Fibroblast of gingiva (primary cell): ENCODE measurements around the gene KIF5B.
"Not testable (repeated sequence)": the region's sequence is repeated elsewhere in the genome, so short reads cannot be mapped to it uniquely, and the experiment has no call there.

ENCODE experiments used
- DNase-seq: peaks from one replicate; pipeline ENCODE4 v3.0.0-alpha.2; 2011; ENCODE audit warnings: low read depth

The KIF5B gene

DNA sequence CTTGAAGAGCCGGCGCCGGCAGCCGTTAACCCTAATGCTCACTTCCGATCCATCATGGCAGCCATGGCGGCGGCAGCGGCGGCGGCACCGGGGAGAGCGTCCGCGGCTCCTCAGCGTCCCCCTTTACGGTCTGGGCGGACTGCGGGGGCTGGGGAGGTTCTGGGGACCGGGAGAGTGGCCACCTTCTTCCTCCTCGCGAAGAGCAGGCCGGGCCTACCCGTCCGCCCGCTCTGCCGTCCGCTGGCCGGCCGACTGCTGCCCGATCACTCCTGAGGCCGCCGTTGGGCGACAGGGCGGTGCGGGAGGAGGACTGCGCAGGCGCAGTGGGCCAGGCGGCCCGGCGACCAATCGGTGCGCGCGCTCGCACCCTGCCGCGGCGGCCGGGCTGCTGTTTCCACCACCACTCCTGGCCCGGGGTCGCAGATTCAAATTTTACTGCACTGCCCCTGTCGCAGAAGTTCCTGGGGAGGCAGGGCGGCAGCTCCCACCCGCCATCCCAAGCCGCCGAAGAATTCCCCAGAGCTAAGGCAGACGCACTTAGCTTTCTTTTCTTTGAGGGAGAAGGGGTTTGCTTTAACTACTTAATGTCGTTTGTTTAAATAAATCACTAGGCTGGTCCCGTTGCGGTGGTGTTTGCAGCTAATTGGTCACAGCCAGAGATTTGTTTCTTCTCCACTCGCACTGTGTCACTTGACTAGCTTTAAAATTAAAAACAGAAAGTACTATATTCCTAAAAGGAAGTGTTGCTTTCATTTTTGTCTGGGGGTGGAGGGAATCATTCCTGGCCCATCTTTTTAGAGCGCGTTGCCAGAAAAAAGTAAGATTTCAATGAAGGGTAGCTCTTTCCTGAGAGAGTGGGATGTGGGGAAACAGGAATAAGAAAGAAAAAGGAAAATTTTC is at the start of gene KIF5B:
Gene KIF5B (minus strand): TSS at position 290 of the 900 bp plus-strand sequence. CDS start 452 bp downstream, outside the sequence.
- peak; percentile 84 for DNase-seq

DNA sequence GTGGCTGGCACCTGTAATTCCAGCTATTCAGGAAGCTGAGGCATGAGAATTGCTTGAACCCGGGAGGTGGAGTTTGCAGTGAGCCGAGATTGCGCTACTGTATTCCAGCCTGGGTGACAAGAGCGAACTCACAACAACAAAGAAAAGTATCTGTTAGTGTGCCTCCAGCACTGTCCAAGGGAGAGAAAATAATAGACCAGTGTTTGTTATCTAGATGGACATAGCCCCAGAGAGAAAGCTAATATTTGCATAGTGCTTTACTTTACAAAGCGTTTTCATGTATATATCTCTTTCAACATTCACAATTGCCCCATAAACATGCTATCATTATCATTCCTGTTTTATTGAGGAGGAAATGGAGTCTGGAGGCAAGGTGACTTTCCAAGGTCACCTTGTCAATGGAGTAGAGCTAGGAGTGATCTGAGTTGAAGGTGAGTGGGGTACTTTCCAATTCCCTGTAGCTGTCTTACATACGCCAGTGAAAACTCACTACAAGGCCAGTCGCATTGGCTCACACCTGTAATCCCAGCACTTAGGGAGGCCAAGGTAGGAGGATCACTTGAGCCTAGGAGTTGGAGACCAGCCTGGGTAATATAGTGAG is 49.7 kb upstream of the KIF5B start:
- no peak for DNase-seq

DNA sequence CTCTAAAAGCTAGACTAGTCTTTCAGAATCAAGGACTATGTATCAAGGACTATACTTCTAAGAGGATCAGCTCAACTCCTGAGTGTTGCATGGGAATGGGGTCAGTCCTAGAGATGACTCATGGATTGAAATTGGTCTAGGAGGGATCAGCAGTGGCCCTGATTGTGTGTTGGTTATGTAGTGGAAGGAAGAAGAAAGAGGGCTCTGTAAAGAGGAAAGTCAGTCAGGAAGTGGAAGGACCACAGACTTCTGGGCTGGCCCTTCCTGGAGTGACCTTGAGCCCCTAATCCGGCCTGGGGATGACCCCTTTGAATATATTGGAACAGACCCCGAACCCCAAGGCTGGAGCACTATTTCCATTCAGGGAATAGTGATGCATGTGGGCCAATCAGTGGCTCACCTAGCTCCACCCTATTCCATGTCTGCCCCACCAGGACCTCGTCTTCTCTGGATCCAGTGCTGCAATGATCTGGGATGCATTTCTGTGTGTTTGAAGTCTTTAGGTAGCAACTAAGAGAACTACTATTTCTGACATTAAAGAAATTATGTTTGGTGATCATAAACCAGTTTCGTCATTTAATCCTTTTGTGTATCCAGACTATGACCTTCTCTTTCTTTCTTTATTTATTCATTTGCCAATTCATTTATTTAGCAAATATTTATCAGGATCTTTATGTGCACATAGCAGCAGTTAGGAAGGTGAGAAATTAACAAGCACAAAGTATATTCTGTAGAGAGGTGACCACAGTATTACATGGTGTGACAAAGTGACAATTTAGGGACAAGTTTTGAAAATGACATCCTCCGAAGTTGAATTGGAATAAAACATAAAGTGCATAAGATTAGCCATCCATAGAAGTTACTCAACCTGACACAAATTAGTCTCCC is 48.6 kb upstream of the KIF5B start:
- no peak for DNase-seq

DNA sequence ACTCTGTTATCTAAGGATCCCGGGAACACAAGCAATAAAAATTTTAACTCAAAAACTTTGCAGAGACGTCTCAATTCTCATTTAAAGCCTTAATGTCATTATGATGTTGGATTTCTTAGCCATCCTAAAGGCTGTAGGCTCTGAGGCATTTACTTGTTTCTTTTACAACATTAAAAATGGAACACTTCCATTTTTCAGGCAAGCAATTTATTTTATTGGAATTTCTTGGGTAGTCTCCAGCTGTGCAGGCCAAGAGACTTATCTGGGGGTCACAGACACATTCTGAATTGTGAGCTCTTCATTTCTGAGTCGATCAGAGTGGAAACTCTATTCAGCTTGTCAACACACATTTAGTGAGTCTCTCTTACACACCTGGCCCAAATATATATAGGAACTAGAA is 48.0 kb upstream of the KIF5B start:
- no peak for DNase-seq

DNA sequence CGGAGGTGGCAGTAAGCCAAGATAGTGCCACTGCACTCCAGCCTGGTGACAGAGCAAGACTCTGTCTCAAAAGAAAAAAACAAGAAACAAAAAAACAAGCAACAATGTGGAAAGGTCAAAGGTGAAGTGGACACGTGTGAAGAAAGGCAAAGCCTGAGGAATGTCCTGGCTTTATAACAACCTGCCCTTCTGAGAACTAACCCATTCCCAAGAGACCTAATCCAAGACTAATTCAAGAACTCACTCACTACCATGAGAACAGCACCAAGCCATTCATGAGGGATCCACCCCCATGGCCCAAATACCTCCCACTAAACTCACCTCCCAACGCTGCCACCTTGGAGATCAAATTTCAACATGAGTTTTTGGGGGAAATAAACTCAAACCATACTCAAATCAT is 47.5 kb upstream of the KIF5B start:
- DNase-seq: no peak

DNA sequence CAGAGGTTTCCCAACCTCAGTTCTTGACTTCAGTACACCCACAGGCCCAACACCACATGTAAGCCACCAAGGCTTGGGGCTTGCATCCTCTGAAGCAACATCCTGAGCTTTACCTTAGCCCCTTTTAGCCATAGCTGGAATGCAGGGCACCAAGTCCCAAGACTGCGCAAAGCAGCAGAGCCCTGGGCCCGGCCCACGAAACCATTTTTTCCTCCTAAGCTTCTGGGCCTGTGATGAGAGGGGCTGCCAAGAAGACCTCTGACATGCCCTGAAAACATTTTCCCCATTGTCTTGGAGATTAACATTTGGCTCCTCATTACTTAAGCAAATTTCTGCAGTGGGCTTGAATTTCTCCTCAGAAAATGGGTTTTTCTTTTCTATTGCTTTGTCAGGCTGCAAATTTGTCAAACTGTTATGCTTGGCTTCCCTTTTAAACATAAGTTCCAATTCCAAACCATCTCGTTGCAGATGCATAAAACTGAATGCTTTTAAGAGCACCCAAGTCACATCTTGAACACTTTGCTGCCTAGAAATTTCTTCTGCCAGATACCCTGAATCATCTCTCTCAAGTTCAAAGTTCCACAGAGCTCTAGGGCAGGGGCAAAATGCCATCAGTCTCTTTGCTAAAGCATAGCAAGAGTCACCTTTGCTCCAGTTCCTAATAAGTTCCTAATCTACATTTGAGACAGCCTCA is 42.5 kb upstream of the KIF5B start:
- not testable (repeated sequence) for DNase-seq

DNA sequence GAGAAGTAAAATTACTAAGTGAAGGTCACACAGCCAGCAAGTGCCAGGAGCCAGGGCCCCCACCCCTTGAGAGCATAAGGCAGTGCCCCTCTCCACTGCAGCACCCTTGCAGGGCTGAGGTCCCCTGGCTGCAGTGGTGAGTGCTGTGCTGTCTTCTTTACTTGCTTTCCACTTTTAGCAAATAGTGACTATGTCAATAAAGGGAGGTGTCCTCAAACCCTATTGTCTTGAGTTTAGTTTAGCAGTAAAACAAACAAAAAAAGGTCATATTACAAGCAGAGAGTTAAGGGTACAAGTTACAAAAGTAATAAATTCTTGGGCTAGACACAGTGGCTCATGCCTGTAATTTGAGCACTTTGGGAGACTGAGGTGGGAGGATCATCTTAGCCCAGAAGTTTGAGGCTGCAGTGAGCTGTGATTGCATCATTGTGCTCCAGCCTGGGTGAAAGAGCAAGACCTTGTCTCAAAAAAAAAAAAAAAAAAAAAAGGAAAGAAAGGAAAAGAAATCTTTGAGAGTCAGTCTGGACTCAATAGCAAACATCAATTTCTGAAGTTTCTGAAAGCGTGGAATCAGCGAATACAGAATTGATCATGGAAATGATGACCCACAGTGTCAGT is 39.0 kb upstream of the KIF5B start:
- DNase-seq: peak; percentile 13

DNA sequence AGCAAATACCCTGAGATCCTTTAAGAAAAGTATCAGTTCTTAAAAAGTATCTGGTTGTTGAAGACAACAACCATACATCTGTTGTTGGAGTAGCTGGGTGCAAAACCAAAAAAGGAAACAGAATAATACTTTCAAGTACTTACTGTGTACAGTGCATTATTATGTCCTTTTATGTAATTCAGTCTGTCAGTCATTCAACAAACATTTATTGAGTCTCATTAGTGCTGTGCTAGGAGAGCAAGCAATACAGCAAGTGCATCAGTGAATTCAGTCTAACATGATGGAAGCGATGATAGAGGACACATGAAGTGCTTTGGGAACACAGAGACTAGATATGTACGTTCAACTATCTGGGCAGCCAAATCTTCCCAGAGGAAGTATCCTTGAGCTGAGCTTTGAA is 37.4 kb upstream of the KIF5B start:
- DNase-seq: no peak

DNA sequence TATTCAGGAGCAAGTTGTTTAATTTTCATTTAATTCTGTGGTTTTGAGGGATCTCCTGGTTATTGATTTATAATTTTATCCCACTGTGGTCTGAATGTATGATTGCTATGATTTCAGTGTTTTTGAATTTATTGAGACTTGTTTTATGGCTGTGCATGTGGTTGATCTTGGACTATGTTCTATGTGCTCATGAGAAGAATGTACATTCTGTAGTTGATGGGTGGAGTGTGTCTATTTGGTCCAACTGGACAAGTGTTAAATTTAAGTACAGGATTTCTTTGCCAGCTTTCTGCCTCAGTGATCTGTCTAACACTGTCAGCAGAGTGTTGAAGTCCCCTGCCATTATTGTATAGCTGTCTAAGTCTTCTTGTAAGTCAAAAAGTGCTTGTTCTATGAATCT is 34.8 kb upstream of the KIF5B start:
- DNase-seq: no peak

DNA sequence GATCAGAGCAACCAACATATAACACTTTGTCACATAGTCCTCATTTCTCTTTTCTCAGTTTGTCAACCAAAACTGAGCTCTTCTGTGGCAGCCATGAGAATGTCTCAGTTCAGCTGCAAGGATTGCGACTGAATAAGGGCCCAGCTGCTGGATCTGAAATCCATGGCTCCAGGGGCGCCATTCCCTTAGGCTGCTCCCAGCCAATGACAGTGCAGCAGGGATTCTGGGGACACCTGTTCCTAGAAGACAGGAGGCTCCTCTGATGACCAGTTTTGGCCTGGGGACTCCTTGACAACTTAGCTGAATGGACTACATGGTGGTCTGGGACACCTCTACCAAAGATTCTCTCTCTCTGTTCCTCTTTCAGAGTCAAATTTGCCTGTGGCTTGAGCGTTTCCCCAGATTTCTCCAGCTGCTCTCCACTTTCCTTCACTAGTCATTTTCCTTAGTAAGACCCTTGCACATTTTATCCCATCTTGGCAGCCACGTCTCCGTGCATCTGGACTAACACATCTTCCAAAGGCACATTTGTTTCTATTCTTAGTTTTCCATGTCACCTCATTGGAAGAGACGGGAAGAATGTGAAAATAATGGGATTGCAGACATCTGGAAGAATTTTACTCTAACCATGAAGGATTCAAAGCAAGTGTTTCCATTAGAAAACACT is 28.1 kb upstream of the KIF5B start:
- DNase-seq: no peak

DNA sequence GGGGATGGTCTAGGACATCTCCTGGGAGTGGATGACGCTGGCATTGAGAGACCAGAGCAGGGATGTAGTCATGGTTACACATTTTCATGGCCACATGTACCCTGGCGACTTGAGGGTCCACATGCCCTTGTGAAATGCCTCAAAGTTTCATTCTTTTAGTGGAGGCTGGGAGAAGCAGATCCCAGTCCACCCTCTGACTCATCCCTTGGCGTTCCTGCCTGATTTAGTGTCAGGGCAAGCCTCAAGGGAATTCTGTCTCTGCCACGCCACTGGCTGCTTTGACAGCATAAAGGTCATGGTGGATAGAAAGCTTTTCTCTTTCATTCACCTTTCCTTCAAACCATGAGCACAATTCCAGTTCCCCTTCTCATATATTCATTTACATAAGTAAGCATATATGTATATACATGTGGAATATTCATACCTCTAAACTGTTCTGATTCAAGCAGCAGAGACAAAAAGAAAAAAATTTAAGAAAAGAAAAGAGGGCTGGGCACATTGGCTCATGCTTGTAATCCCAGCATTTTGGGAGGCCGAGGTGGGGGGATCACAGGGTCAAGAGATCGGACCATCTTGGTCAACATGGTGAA is 21.8 kb upstream of the KIF5B start:
- peak; percentile 79 for DNase-seq

DNA sequence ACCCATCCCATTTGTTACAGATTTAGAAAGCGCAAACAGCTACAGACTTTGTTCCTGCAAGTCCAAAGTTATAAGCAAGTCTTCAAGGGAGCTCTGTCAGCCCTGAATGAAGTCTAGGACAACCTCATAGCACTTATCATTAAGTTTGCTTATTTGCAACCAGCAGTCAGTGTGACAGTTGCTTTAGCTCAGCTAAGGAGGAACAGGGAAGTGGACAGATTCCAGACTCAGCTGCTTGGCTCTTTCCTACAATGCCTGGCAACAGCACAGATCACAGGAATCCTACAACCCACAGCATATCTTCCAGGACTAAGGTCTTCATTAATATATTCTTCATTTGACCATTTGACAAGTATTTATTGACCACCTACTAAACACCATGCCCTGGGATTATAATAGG is 17.4 kb upstream of the KIF5B start:
- DNase-seq: peak; percentile 10

DNA sequence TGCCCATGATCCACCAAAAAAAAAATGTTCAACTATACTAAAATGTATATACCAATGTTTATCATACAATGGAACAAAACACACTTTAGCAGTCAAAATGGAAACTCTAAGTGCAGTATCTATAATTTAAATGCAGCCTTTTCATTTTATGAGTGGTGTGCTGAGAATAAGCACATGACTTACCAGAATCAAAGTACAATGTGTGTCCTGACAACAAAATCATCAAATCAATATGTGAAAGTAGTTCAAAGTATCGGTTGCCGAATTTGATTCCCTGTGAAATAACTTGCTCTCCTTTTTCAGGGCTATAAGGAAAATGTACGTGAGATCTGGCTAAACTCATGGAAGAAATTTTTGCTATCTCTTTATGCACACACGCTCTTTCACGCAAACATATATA is 16.9 kb upstream of the KIF5B start:
- DNase-seq: no peak

DNA sequence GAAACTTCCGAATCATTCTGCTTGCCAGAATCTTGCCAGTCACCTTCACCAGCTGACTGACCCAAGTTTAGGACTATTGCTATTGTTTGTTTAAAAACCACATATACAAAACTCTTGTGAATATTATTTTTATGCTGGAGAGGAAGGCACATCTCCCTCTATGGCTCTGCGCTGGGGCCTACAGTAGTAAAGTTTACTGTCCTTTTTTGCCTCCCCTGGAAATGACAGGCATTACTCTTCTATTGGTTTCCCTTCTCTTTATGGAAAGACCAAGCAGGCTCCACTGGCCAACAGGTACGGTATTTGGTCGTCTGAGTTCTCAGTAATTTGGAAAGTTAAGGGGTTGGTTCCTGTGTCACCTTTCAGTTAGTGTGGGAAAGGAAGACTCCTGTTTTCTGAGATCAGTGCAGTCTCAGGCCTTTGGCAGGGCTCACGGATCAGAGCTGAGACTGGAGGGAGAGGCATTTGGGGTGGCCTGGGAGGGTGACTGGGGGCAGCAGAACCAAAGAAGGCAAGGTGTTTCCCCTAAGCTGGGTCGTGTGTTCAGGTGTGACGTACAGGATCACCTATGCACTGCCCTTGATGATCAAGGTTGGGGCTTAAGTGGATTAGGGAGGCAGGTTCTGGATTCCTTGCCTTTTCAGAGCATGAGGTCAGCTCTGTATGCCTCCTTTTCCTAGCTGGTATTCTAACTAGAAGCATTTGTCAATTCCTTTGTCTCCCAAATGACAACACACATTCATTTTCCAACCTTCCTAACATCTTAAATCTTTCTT is 16.0 kb upstream of the KIF5B start:
- DNase-seq: no peak

DNA sequence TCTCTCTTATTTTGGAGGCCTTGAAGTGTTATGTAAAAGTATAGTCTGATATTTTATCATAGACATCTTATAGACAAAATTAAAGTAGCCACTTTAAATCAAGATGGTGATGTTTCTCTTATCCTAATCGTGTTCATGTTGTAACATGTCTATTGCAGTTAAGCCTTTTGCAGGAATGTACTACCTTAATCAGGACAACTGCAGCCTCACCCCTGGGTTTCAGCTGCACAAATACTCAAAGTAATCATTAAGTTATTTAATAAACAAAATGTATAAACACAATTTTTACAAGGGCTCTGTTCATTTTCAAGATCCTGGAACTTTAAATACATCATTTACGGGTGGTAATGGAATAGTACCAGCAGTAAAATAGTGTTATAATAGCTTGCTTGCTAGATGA is 14.4 kb upstream of the KIF5B start:
- no peak for DNase-seq

DNA sequence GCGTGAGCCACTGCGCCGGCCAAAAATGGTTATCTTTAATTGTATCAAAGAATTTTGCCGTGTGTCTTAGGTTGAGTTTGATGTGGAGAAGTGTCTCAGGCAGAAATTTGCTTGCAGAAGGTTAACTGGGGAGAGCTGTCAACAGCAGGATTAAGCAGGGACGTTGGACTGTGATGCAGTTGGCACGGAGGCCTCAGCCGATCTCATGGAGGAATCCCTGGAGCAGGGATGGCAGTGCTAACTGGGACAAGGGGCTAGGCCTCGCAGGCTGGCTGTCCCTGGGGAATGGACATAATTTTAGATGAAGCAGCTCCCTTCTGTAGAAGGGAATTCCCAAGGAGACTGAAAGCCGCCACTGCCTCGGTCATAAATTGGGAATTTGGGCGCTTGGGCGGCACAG is 12.3 kb upstream of the KIF5B start:
- DNase-seq: no peak

DNA sequence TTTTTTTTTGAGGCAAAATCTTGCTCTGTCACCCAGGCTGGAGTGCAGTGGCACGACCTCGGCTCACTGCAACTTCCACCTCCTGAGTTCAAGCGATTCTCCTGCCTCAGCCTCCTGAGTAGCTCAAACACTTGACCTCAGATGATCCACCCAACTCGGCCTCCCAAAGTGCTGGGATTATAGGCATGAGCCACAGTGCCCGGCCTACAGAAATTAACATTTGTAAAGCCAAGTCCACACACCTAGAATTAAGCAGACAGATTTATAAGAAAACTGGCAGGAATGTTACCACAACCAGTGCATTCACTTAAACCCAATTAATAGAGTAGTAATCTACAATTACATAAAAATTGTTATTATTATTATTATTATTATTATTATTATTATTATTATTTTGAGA is 11.7 kb upstream of the KIF5B start:
- DNase-seq: not testable (repeated sequence)

DNA sequence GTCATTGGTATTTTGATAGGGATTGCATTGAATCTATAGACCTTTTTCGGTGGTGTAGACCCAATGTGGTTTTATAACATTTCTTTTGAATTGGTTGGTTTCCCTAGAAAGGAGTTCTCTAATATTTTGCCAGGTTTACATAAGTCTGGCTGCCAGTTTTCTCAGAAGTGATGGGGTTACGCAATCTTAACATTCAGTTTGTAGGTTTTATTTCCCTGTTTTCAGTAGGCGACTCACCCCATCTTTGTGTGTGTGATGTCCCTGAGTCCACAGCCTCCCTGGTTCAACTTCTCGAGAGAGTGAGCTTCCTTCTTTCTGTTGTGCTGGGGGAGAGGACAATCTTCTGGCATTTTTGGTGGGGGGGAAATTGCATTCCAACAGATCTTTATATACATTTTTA is 9.6 kb upstream of the KIF5B start:
- DNase-seq: peak; percentile 67

DNA sequence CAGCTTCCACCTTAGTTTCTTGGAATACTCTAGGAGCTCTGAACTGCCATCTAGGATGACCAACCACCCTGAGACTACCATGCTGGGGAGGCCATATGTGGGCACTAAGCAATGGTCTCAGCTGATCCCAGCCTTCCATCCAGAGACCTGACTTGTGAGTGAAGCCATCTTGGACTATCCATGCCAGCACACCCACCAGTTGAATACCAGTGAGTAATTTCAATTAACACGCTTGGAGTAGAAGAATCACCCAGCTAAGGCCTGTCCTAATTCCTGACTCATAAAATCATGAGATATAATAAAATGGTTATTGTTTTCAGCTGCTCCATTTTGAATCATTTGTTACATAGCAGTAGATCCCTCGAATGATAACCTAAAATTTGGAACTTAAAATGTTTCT is 5.2 kb upstream of the KIF5B start:
- no peak for DNase-seq

DNA sequence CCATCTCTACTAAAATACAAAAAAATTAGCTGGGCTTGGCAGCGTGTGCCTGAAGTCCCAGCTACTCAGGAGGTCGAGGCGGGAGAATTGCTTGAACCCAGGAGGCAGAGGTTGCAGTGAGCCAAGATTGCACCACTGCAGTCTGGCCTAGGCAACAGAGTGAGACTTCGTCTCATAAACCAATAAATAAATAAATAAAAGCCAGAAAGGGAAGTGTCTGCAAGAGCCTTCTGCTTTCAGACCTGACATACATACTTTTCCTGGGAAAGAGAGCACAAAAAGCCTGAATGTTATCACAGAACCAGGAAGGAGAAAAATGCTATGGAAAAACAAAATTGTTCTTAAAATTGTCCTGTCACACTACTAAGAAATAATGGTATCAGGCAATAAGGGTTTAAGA is 4.1 kb upstream of the KIF5B start:
- DNase-seq: no peak
